Astrocyte (in vitro differentiated cells and primary cell): ENCODE measurements around the gene YWHAB. TPM values are rescaled to one million over a fixed set of nuclear protein-coding genes. Genes with fewer than 3 reads are reported as not detected.

Source experiments
- DNase-seq: peaks from one replicate; pipeline ENCODE4 v3.0.0-alpha.2; 2010; ENCODE audit warnings: low read depth
- FAIRE-seq: peaks from 2 replicates; lab custom pipeline; 2011; peaks lifted over from hg19 to GRCh38; lab: Jason Lieb, UNC
- H2AFZ ChIP-seq: 2 replicates; pipeline ENCODE4 v1.6.0; 2012; ENCODE audit warnings: low read depth, low read length, inconsistent platforms
- H3K27ac ChIP-seq: 2 replicates; pipeline ENCODE4 v1.5.1; 2011; ENCODE audit warnings: low read depth, low read length, inconsistent platforms
- H3K27me3 ChIP-seq: 2 replicates; pipeline ENCODE4 v1.6.0; 2011; ENCODE audit warnings: low read length, inconsistent platforms; ENCODE audit not compliant: insufficient read depth
- H3K36me3 ChIP-seq: 2 replicates; pipeline ENCODE4 v1.5.1; 2011; ENCODE audit warnings: low read length, inconsistent platforms; ENCODE audit not compliant: insufficient read depth
- H3K4me1 ChIP-seq: 2 replicates; pipeline ENCODE4 v1.5.1; 2011; ENCODE audit warnings: low read length, inconsistent platforms; ENCODE audit not compliant: insufficient read depth
- H3K4me2 ChIP-seq: 2 replicates; pipeline ENCODE4 v1.6.0; 2012; ENCODE audit warnings: low read length, inconsistent platforms
- H3K4me3 ChIP-seq: 2 replicates; pipeline ENCODE4 v1.5.1; 2011; ENCODE audit warnings: low read depth, mild to moderate bottlenecking, low read length, inconsistent platforms; ENCODE audit not compliant: insufficient read depth
- H3K79me2 ChIP-seq: 2 replicates; pipeline ENCODE4 v1.6.0; 2012; ENCODE audit warnings: mild to moderate bottlenecking, low read length, inconsistent platforms; ENCODE audit not compliant: insufficient read depth
- H3K9ac ChIP-seq: 2 replicates; pipeline ENCODE4 v1.6.0; 2012; ENCODE audit warnings: mild to moderate bottlenecking, low read length, inconsistent platforms
- H3K9me3 ChIP-seq: 2 replicates; pipeline ENCODE4 v1.5.1; 2012; ENCODE audit warnings: low read depth, mild to moderate bottlenecking, low read length, inconsistent platforms; ENCODE audit not compliant: insufficient read depth
- H4K20me1 ChIP-seq: 2 replicates; pipeline ENCODE4 v1.6.0; 2012; ENCODE audit warnings: low read length, inconsistent platforms; ENCODE audit not compliant: insufficient read depth
- H3K27ac Mint-ChIP-seq: one replicate; pipeline ENCODE4 v1.8.0; 2021; ENCODE audit warnings: mild to moderate bottlenecking, mixed read lengths; ENCODE audit not compliant: unreplicated experiment
- H3K27me3 Mint-ChIP-seq: one replicate; pipeline ENCODE4 v1.8.0; 2021; ENCODE audit warnings: low read depth, mixed read lengths; ENCODE audit not compliant: unreplicated experiment
- H3K36me3 Mint-ChIP-seq: one replicate; pipeline ENCODE4 v1.8.0; 2021; ENCODE audit warnings: low read depth, mixed read lengths; ENCODE audit not compliant: unreplicated experiment
- H3K4me1 Mint-ChIP-seq: one replicate; pipeline ENCODE4 v1.8.0; 2021; ENCODE audit warnings: low read depth, mixed read lengths; ENCODE audit not compliant: unreplicated experiment
- H3K4me3 Mint-ChIP-seq: one replicate; pipeline ENCODE4 v1.8.0; 2021; ENCODE audit warnings: mild to moderate bottlenecking, moderate library complexity, mixed read lengths; ENCODE audit not compliant: unreplicated experiment
- H3K9me3 Mint-ChIP-seq: one replicate; pipeline ENCODE4 v1.8.0; 2021; ENCODE audit warnings: mild to moderate bottlenecking, mixed read lengths; ENCODE audit not compliant: unreplicated experiment
- CTCF ChIP-seq: IDR thresholded peaks from 2 replicates; pipeline ENCODE4 v1.5.1; 2011; ENCODE audit warnings: low read depth, mild to moderate bottlenecking, inconsistent platforms, low read length, moderate library complexity; ENCODE audit not compliant: insufficient read depth
- EZH2 ChIP-seq: IDR thresholded peaks from 2 replicates; pipeline ENCODE4 v1.6.1; 2012; ENCODE audit warnings: mild to moderate bottlenecking, low read length, inconsistent platforms; ENCODE audit not compliant: insufficient read depth
- total RNA-seq: library from RNA; stranded (reverse); gene quantifications from 2 replicates; pipeline ENCODE4 v1.2.1, GENCODE V29; 2021

The YWHAB gene
- total RNA-seq, 1 donor from 2014 or later, result 236 TPM

- no peak overlapping the region for H3K4me3 Mint-ChIP-seq
- no peak for FAIRE-seq
- H3K27ac Mint-ChIP-seq, result no peak overlapping the region
Observed at GRCh38 chr20:44952731-44953130, 67.2 kb downstream of the YWHAB start.

GRCh38 chr20:44954211-44954610 is 68.7 kb downstream of the YWHAB start:
- FAIRE-seq (no peak), DNase-seq (no peak)
- Histone ChIP-seq H3K79me2 (peaks cover 66% of the 10 kb centered on the region), H3K27me3 (no peaks in the 10 kb centered on the region), H2AFZ (no peak overlapping the region), H3K27ac (no peak overlapping the region), H3K36me3 (peaks cover 71% of the 10 kb centered on the region), H3K4me2 (no peak overlapping the region), H3K4me3 (no peak overlapping the region), H3K9ac (no peak overlapping the region), H4K20me1 (peaks cover 75% of the 10 kb centered on the region), H3K4me1 (peaks cover 11% of the 10 kb centered on the region), H3K9me3 (no peaks in the 10 kb centered on the region)
- Mint-ChIP-seq H3K4me3 (no peak overlapping the region), H3K9me3 (no peaks in the 10 kb centered on the region), H3K27ac (no peak overlapping the region), H3K36me3 (peaks cover 42% of the 10 kb centered on the region), H3K4me1 (peaks cover 11% of the 10 kb centered on the region), H3K27me3 (no peaks in the 10 kb centered on the region)
- TF ChIP-seq EZH2 (no peak), CTCF (no peak)

More at GRCh38 chr20:44952731-44953130, 67.2 kb downstream of the YWHAB start:
- Histone ChIP-seq H2AFZ (no peak overlapping the region), H3K27ac (no peak overlapping the region), H3K36me3 (peaks cover 85% of the 10 kb centered on the region), H3K9ac (no peak overlapping the region), H3K4me1 (no peaks in the 10 kb centered on the region), H3K4me3 (no peak overlapping the region), H3K27me3 (no peaks in the 10 kb centered on the region), H4K20me1 (peaks cover 72% of the 10 kb centered on the region), H3K9me3 (no peaks in the 10 kb centered on the region), H3K4me2 (no peak overlapping the region), H3K79me2 (peaks cover 51% of the 10 kb centered on the region)
- Mint-ChIP-seq H3K4me1 (peaks cover 1% of the 10 kb centered on the region), H3K9me3 (no peaks in the 10 kb centered on the region), H3K27me3 (no peaks in the 10 kb centered on the region), H3K36me3 (peaks cover 40% of the 10 kb centered on the region)
- TF ChIP-seq EZH2 (no peak), CTCF (no peak)
- DNase-seq, result no peak

- Histone ChIP-seq H3K9ac (no peak overlapping the region), H2AFZ (no peak overlapping the region), H4K20me1 (peaks cover 78% of the 10 kb centered on the region), H3K27me3 (no peaks in the 10 kb centered on the region), H3K27ac (no peak overlapping the region), H3K4me1 (peaks cover 17% of the 10 kb centered on the region), H3K4me2 (no peak overlapping the region), H3K9me3 (no peaks in the 10 kb centered on the region), H3K79me2 (peaks cover 72% of the 10 kb centered on the region), H3K4me3 (no peak overlapping the region), H3K36me3 (peaks cover 60% of the 10 kb centered on the region)
- H3K27ac Mint-ChIP-seq, result no peak overlapping the region
- TF ChIP-seq EZH2, result no peak
- no peak for TF ChIP-seq CTCF
- H3K4me1 Mint-ChIP-seq, result peaks cover 11% of the 10 kb centered on the region
- H3K27me3 Mint-ChIP-seq, result no peaks in the 10 kb centered on the region
- no peak for FAIRE-seq
- no peak overlapping the region for H3K4me3 Mint-ChIP-seq
- H3K9me3 Mint-ChIP-seq, result no peaks in the 10 kb centered on the region
- peaks cover 42% of the 10 kb centered on the region for H3K36me3 Mint-ChIP-seq
- DNase-seq, result no peak
Observed at GRCh38 chr20:44955270-44955669, 69.8 kb downstream of the YWHAB start.
